ENCODE results near the gene TCF4.

DNA sequence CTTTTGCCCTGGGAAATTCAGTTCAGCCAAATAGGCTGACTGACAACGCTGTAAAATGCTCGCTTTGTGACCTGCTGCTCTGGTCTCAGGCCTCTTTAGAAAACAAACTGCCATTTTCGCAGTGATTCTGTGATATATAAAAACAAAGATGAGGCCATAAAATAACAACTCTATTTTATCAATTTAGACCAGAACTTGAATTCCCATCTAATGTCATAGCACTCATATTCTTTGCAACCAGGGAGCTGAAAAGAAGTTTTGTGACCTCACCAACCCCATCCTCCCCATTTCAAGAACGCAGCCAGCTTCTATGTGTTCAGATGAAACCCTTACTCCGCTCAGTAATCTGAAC, 40.3 kb downstream of the TCF4 start:
- TF ChIP-seq, protein P1, sequence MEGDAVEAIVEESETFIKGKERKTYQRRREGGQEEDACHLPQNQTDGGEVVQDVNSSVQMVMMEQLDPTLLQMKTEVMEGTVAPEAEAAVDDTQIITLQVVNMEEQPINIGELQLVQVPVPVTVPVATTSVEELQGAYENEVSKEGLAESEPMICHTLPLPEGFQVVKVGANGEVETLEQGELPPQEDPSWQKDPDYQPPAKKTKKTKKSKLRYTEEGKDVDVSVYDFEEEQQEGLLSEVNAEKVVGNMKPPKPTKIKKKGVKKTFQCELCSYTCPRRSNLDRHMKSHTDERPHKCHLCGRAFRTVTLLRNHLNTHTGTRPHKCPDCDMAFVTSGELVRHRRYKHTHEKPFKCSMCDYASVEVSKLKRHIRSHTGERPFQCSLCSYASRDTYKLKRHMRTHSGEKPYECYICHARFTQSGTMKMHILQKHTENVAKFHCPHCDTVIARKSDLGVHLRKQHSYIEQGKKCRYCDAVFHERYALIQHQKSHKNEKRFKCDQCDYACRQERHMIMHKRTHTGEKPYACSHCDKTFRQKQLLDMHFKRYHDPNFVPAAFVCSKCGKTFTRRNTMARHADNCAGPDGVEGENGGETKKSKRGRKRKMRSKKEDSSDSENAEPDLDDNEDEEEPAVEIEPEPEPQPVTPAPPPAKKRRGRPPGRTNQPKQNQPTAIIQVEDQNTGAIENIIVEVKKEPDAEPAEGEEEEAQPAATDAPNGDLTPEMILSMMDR (IDR thresholded peaks at IDR 0.05), result no peak
- TF ChIP-seq POLR2A (IDR thresholded peaks at IDR 0.05), result no peak

Data from suprapubic skin (tissue), 3 donors.